HG03442 (cell line): ENCODE results near the gene NSUN2.
"Not testable (repeated sequence)": the region's sequence is repeated elsewhere in the genome, so short reads cannot be mapped to it uniquely, and the experiment has no call there.

Experiments used
- ATAC-seq: cut with Tn5 transposase; IDR thresholded peaks from one replicate; pipeline ENCODE4 v1.9.1; 2021; ENCODE audit warnings: mild to moderate bottlenecking, moderate library complexity; ENCODE audit not compliant: unreplicated experiment

The NSUN2 gene

DNA sequence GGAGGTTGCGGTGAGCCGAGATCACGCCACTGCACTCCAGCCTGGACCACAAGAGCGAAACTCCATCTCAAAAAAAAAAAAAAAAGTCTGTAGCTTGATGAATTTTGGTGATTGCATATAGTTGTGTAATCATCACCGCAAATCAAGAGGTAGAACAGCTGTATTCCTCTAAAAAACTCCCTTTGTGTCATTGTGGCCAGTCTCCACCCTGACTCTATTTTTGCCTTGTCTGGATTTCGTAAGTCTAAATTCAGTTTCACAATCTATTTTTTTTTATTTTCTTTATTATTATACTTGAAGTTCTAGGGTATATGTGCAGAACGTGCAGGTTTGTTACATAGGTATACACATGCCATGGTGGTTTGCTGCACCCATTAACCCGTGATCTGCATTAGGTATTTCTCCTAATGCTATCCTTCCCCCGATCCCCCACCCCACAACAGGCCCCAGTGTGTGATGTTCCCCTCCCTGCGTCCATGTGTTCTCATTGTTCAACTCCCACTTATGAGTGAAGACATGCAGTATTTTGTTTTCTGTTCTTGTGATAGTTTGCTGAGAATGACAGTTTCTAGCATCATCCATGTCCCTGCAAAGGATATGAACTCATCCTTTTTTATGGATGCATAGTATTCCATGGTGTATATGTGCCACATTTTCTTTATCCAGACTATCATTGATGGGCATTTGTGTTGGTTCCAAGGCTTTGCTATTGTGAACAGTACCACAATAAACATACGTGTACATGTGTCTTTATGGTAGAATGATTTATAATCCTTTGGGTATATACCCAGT is 12.9 kb upstream of the NSUN2 start:
- not testable (repeated sequence) for ATAC-seq

DNA sequence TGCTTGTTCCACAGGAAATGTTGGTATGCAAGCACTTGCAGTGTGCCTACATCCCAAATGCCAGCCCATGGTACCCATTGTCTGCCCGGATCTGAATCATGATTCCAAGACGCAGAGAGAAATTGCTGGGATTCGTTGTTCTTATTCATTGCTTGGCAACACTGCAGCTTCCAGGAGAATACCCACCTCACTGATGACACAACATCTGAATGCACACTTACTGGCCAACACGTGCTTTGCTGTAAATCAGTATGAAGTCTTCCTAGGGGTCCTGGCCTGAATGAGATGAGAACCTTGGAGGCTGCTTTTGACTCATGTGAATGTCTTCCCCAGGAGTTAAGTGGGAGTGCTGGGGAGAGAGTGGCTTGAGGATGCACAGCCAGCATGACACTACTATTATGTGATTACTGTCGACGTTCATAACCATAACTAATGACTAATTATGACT is 12.0 kb upstream of the NSUN2 start:
- ATAC-seq, result no peak

- ATAC-seq, result no peak
These were observed 9.8 kb upstream of the NSUN2 start for GRCh38 chr5:6642655-6643054.

GRCh38 chr5:6638236-6638635 is 5.4 kb upstream of the NSUN2 start:
- no peak for ATAC-seq

DNA sequence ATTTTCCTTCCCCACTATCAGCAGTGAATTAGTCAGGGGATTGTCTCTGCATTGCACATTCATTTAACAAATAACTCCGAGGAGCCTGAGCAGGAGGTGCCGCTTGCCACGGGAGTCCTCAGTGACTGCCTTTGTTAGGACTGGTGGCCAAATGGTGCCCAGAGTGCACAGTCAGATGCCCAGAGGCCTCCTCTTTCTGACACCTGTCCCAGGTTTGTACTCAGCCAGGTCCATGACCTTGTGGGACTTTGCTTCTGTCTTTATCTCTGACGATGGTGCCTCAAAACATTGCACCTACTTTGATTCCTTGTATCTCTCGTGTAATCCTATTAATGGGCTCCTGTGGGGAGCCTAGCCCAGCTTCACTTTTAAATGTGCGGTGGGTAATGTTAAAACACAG is 4.7 kb upstream of the NSUN2 start:
- ATAC-seq, result no peak

GRCh38 chr5:6637022-6637421 is 4.2 kb upstream of the NSUN2 start:
- no peak for ATAC-seq

- no peak for ATAC-seq
These were observed 3.4 kb upstream of the NSUN2 start for GRCh38 chr5:6636293-6636692.

DNA sequence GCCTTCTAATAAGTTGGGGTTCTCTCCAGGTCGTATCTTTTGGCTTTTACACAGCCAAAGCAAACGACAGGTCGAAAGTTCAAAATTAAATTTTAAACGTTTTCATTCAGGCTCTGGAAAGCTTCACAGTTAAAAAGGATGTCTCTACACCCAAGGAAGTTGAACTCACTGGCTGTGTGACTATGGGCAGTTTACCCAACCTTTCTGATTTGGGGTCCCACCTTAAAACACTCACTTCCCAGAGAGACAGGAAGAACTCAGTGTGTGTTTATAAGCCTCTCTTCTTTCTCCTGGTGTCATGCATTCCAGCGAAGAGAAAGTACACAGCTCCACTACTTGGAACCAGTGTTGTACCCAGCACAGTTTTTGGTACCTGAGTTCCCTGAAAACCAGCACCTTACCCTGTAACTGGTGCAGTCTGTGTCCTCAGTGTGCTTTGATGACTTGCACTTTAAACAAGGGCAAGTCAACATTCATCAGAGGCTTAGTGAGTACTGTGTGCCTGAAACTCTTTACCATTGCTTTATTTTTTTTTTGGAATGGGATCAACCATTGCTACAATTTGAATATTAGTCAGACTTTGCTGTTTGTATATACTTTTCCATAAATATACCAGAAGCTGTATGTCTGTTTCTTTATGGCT is 2.1 kb upstream of the NSUN2 start:
- ATAC-seq, result no peak

DNA sequence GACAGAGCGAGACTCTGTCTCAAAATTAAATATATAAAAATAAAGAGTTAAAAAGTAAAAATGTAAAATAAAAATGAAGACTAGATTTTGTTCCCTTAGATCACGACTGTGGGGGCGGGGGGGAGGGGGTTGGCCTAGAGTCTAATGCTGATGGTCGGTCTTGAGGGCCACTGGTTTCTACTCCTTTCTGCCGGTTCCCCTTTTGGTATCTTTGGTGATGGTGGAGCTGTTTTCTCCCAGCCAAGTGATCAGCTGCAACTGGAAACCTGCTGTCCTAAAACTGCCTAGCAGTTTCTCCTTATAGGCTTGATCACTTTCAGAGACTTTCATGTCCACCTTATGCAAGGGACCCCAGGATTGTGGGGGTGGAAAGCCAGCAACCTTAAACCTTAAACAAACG is 1.5 kb upstream of the NSUN2 start:
- ATAC-seq, result no peak

DNA sequence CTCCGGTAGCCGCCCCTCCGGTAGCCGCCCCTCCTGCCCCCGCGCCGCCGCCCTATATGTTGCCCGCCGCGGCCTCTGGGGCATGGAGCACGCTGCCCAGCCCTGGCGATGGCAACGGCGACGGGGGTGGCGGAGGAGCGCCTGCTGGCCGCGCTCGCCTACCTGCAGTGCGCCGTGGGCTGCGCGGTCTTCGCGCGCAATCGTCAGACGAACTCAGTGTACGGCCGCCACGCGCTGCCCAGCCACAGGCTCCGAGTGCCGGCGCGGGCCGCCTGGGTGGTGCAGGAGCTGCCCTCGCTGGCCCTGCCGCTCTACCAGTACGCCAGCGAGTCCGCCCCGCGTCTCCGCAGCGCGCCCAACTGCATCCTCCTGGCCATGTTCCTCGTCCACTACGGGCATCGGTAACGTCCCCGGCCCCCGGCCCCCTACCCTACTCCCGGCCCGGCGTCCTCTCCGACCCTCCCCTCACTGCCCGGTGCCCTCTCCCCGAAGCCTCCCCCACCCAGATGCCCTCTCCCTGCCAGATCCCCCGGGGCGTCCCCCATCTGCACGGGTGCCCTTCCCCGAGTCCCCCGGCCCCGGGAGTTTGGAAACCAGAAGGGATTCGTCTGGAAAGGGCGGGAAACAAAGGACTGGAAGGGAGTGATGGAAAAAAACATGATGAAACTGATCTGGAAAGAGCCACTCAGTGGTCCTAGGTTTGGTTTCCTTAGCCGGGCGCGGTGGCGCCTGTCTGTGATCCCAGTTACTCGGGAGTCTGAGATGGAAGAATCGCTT is 813 bp upstream of the NSUN2 start:
- ATAC-seq, result peak; percentile 50

DNA sequence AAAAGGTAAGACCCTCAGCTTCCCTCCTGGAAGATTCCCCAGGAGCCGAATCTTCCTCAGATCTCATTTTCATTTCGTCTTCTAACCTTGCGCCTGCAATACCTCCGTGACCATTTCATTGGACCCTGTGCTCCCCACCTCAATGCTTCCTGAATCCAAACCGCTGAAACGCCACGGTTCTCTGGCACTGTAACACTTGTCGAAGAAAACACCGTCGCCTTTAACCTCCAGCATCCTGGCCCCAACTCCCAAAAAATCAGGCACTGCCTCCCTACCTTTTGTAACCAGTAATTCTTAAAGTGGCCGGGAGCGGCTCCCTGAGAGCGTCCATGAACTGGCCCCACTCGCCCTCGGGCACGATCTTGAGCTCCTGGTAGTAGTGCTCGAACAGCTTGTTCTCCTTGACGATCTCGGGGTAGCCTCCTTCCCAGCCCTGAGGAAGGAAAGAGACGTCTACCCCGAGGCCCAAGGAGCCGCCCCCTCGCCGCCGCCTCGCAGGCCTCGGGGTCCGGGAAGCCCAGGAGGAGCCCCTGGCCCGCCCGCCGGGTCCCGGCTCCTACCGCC is 438 bp downstream of the NSUN2 start:
- ATAC-seq, result peak; percentile 23

GRCh38 chr5:6631441-6631840 is 1.4 kb downstream of the NSUN2 start:
- no peak for ATAC-seq

GRCh38 chr5:6626508-6626907 is 6.3 kb downstream of the NSUN2 start:
- ATAC-seq, result no peak

GRCh38 chr5:6623941-6624340 is 8.9 kb downstream of the NSUN2 start:
- no peak for ATAC-seq

- ATAC-seq, result no peak
These were observed 9.6 kb downstream of the NSUN2 start for GRCh38 chr5:6623228-6623627.

DNA sequence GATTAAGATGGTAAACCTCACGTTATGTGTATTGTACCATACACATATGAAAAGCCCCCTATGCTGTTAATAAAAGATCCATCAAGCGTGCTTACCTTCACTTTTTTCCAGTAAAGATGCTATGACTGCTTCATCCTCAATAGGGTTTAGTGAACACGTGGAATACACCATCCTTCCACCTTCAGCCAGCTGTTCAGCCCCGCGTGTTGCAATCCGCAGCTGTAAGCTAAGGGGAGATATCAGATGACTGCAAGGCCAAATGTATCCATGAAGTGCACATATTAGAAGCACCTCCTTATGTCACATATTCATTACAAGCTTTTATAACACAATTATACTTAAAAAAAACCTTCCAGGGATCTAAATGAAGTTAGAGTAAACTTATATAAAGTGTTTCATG is 16.2 kb downstream of the NSUN2 start:
- ATAC-seq, result no peak

DNA sequence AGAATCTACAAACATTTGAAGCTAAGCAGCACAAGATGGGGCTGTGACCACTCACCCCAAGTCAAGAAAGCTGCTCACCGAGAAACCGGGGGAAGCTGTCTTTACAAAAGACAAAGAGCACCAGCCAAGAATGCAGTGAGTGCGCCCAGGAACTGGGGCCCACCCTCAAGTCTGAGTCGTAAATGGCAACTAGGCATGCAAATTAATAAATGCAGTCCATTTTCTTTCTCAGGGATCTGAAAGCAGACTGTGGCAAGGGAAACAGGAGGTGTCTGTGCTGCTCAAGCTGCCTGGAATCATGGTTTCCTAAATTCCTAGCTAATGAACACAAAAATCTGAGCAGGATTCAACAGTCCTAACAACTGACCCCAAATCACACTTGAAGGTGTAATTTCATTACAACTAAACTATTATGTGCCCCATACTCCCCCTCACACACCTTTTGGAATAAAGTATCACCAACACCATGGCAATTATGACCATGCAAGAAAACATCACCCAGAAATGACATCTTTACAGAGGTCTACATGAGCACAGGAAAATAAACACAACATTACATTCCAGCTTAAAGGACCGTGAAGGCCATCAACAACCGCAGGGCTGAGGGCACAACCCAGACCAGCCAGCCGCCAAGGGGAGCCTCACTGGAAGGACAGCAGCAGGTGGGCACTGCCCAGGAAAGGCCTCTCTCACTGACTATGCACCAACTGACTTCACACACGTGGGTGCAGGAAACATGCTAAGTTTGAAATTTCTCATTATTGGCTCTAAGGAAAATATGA is 17.6 kb downstream of the NSUN2 start:
- no peak for ATAC-seq

- no peak for ATAC-seq
These were observed 21.2 kb downstream of the NSUN2 start for GRCh38 chr5:6611334-6612256.

DNA sequence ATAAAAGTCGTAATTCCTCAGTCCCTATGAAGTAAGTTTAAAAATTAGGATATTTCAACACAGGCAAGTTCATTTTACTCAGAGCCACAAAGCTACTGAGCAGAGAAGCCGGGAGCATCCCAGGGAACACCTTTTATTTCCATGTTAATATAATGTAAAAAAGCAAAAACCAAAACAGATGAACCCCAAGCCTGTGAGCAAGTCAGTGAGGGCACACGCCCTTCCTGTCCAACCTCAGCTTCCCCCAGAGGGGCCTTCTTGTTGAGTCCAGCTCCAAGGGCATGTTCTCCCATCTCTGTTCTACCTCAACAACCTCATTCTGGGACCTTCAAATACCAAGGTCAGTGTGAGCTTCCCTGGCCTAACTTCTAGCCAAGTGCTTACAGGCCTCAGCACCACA is 24.8 kb downstream of the NSUN2 start:
- no peak for ATAC-seq

GRCh38 chr5:6607559-6607936 is 25.3 kb downstream of the NSUN2 start:
- ATAC-seq, result no peak
